ENCODE results near the gene TLE5.

Gene TLE5

GRCh38 chr19:3068071-3068470 is 5.8 kb upstream of the TLE5 start:
- DNase-seq: no peak
- no peak overlapping the region for H3K23ac ChIP-seq (ENCODE audit: low read length)
- H3K56ac ChIP-seq (ENCODE audit: low read length): no peak overlapping the region
- no peak overlapping the region for H3K4me2 ChIP-seq (ENCODE audit: low read length)
- H4K5ac ChIP-seq (ENCODE audit: low read length): no peak overlapping the region
- no CpG with 5 or more reads among the region's 21 CpGs for WGBS (ENCODE audit: extremely low coverage, insufficient coverage, low lambda C conversion rate)
- H4K8ac ChIP-seq (ENCODE audit: low read depth, low read length): no peak overlapping the region
- no peaks in the 10 kb centered on the region for H3K79me2 ChIP-seq (ENCODE audit: control insufficient read depth, insufficient read depth, low read length)
- no peaks in the 10 kb centered on the region for H3K27me3 ChIP-seq (ENCODE audit: insufficient read depth, low read length, poor library complexity)
- H2BK5ac ChIP-seq (ENCODE audit: low read length): no peak overlapping the region
- no peaks in the 10 kb centered on the region for H3K4me1 ChIP-seq (ENCODE audit: control insufficient read depth, low read depth, low read length)
- no peak overlapping the region for H2BK120ac ChIP-seq (ENCODE audit: low read depth, low read length)
- H2BK15ac ChIP-seq (replicated peaks; ENCODE audit: low read depth): no peak overlapping the region
- H3K4me3 ChIP-seq (ENCODE audit: low read length): no peak overlapping the region
- no peak overlapping the region for H2AK5ac ChIP-seq (ENCODE audit: low read length)
- no peak overlapping the region for H3K4ac ChIP-seq (ENCODE audit: low read depth, low read length)
- no peaks in the 10 kb centered on the region for H3K36me3 ChIP-seq (ENCODE audit: control insufficient read depth, insufficient read depth, low read length)
- no peaks in the 10 kb centered on the region for H3K79me1 ChIP-seq (ENCODE audit: low read length)
- H3K27ac ChIP-seq (ENCODE audit: low read depth, low read length): no peak overlapping the region
- no peak overlapping the region for H3K18ac ChIP-seq (ENCODE audit: low read length)
- no peak overlapping the region for H3K9ac ChIP-seq (ENCODE audit: low read length)

- Histone ChIP-seq H4K8ac (ENCODE audit: low read depth, low read length) (no peak overlapping the region), H3K79me2 (ENCODE audit: control insufficient read depth, insufficient read depth, low read length) (no peaks in the 10 kb centered on the region), H2BK5ac (ENCODE audit: low read length) (no peak overlapping the region), H3K18ac (ENCODE audit: low read length) (no peak overlapping the region), H3K4ac (ENCODE audit: low read depth, low read length) (no peak overlapping the region), H3K4me2 (ENCODE audit: low read length) (no peak overlapping the region), H3K36me3 (ENCODE audit: control insufficient read depth, insufficient read depth, low read length) (no peaks in the 10 kb centered on the region), H3K23ac (ENCODE audit: low read length) (no peak overlapping the region), H2BK120ac (ENCODE audit: low read depth, low read length) (no peak overlapping the region), H3K27me3 (ENCODE audit: insufficient read depth, low read length, poor library complexity) (no peaks in the 10 kb centered on the region), H4K5ac (ENCODE audit: low read length) (no peak overlapping the region), H2AK5ac (ENCODE audit: low read length) (no peak overlapping the region), H2BK15ac (replicated peaks; ENCODE audit: low read depth) (no peak overlapping the region), H3K79me1 (ENCODE audit: low read length) (no peaks in the 10 kb centered on the region), H3K27ac (ENCODE audit: low read depth, low read length) (no peak overlapping the region), H3K4me1 (ENCODE audit: control insufficient read depth, low read depth, low read length) (no peaks in the 10 kb centered on the region), H3K56ac (ENCODE audit: low read length) (no peak overlapping the region), H3K4me3 (ENCODE audit: low read length) (no peak overlapping the region), H3K9ac (ENCODE audit: low read length) (no peak overlapping the region)
- no CpG with 5 or more reads among the region's 9 CpGs for WGBS (ENCODE audit: extremely low coverage, insufficient coverage, low lambda C conversion rate)
- DNase-seq: no peak
These were observed 5.3 kb upstream of the TLE5 start for GRCh38 chr19:3067563-3067962.

- H2BK120ac ChIP-seq (ENCODE audit: low read depth, low read length): no peak overlapping the region
- no peak overlapping the region for H2AK5ac ChIP-seq (ENCODE audit: low read length)
- no peaks in the 10 kb centered on the region for H3K79me1 ChIP-seq (ENCODE audit: low read length)
- H3K4me1 ChIP-seq (ENCODE audit: control insufficient read depth, low read depth, low read length): no peaks in the 10 kb centered on the region
- no peak overlapping the region for H2BK5ac ChIP-seq (ENCODE audit: low read length)
- H3K56ac ChIP-seq (ENCODE audit: low read length): no peak overlapping the region
- no peaks in the 10 kb centered on the region for H3K27me3 ChIP-seq (ENCODE audit: insufficient read depth, low read length, poor library complexity)
- no peak overlapping the region for H3K9ac ChIP-seq (ENCODE audit: low read length)
- WGBS (ENCODE audit: extremely low coverage, insufficient coverage, low lambda C conversion rate): no CpG with 5 or more reads among the region's 16 CpGs
- H3K4me2 ChIP-seq (ENCODE audit: low read length): no peak overlapping the region
- no peak overlapping the region for H3K18ac ChIP-seq (ENCODE audit: low read length)
- H3K36me3 ChIP-seq (ENCODE audit: control insufficient read depth, insufficient read depth, low read length): no peaks in the 10 kb centered on the region
- no peak overlapping the region for H3K27ac ChIP-seq (ENCODE audit: low read depth, low read length)
- H4K5ac ChIP-seq (ENCODE audit: low read length): no peak overlapping the region
- no peak overlapping the region for H2BK15ac ChIP-seq (replicated peaks; ENCODE audit: low read depth)
- H3K4ac ChIP-seq (ENCODE audit: low read depth, low read length): no peak overlapping the region
- no peak overlapping the region for H3K4me3 ChIP-seq (ENCODE audit: low read length)
- H3K23ac ChIP-seq (ENCODE audit: low read length): no peak overlapping the region
- no peak overlapping the region for H4K8ac ChIP-seq (ENCODE audit: low read depth, low read length)
- H3K79me2 ChIP-seq (ENCODE audit: control insufficient read depth, insufficient read depth, low read length): no peaks in the 10 kb centered on the region
- DNase-seq: no peak
These were observed 4.3 kb upstream of the TLE5 start for GRCh38 chr19:3066482-3067049.

- no CpG with 5 or more reads among the region's 15 CpGs for WGBS (ENCODE audit: extremely low coverage, insufficient coverage, low lambda C conversion rate)
- H3K56ac ChIP-seq (ENCODE audit: low read length): no peak overlapping the region
These were observed 3.5 kb upstream of the TLE5 start for GRCh38 chr19:3065675-3066357.

GRCh38 chr19:3064011-3064330 is 1.7 kb upstream of the TLE5 start:
- H3K79me2 ChIP-seq (ENCODE audit: control insufficient read depth, insufficient read depth, low read length): no peaks in the 10 kb centered on the region
- no CpG with 5 or more reads among the region's 7 CpGs for WGBS (ENCODE audit: extremely low coverage, insufficient coverage, low lambda C conversion rate)

More at GRCh38 chr19:3065675-3066357, 3.5 kb upstream of the TLE5 start:
- DNase-seq: no peak
- H4K5ac ChIP-seq (ENCODE audit: low read length): no peak overlapping the region
- no peak overlapping the region for H3K4ac ChIP-seq (ENCODE audit: low read depth, low read length)
- H2AK5ac ChIP-seq (ENCODE audit: low read length): no peak overlapping the region
- H3K18ac ChIP-seq (ENCODE audit: low read length): no peak overlapping the region
- no peak overlapping the region for H2BK15ac ChIP-seq (replicated peaks; ENCODE audit: low read depth)
- H3K9ac ChIP-seq (ENCODE audit: low read length): no peak overlapping the region
- H3K4me1 ChIP-seq (ENCODE audit: control insufficient read depth, low read depth, low read length): no peaks in the 10 kb centered on the region
- no peaks in the 10 kb centered on the region for H3K79me2 ChIP-seq (ENCODE audit: control insufficient read depth, insufficient read depth, low read length)
- no peak overlapping the region for H3K27ac ChIP-seq (ENCODE audit: low read depth, low read length)
- no peaks in the 10 kb centered on the region for H3K27me3 ChIP-seq (ENCODE audit: insufficient read depth, low read length, poor library complexity)
- H3K23ac ChIP-seq (ENCODE audit: low read length): no peak overlapping the region
- H4K8ac ChIP-seq (ENCODE audit: low read depth, low read length): no peak overlapping the region
- no peak overlapping the region for H2BK5ac ChIP-seq (ENCODE audit: low read length)
- no peak overlapping the region for H3K4me3 ChIP-seq (ENCODE audit: low read length)
- H3K4me2 ChIP-seq (ENCODE audit: low read length): no peak overlapping the region
- no peak overlapping the region for H2BK120ac ChIP-seq (ENCODE audit: low read depth, low read length)
- H3K79me1 ChIP-seq (ENCODE audit: low read length): no peaks in the 10 kb centered on the region
- no peaks in the 10 kb centered on the region for H3K36me3 ChIP-seq (ENCODE audit: control insufficient read depth, insufficient read depth, low read length)

More at GRCh38 chr19:3064011-3064330, 1.7 kb upstream of the TLE5 start:
- no peak overlapping the region for H3K56ac ChIP-seq (ENCODE audit: low read length)
- H3K4ac ChIP-seq (ENCODE audit: low read depth, low read length): no peak overlapping the region
- no peak overlapping the region for H4K8ac ChIP-seq (ENCODE audit: low read depth, low read length)
- H3K23ac ChIP-seq (ENCODE audit: low read length): no peak overlapping the region
- peaks cover 5% of the 10 kb centered on the region for H3K79me1 ChIP-seq (ENCODE audit: low read length)
- no peak overlapping the region for H2BK5ac ChIP-seq (ENCODE audit: low read length)
- H3K9ac ChIP-seq (ENCODE audit: low read length): no peak overlapping the region
- H3K4me3 ChIP-seq (ENCODE audit: low read length): no peak overlapping the region
- no peak overlapping the region for H3K27ac ChIP-seq (ENCODE audit: low read depth, low read length)
- no peak overlapping the region for H3K4me2 ChIP-seq (ENCODE audit: low read length)
- no peaks in the 10 kb centered on the region for H3K36me3 ChIP-seq (ENCODE audit: control insufficient read depth, insufficient read depth, low read length)
- H2BK120ac ChIP-seq (ENCODE audit: low read depth, low read length): no peak overlapping the region
- no peak for DNase-seq
- no peak overlapping the region for H3K18ac ChIP-seq (ENCODE audit: low read length)
- H3K27me3 ChIP-seq (ENCODE audit: insufficient read depth, low read length, poor library complexity): no peaks in the 10 kb centered on the region
- H2BK15ac ChIP-seq (replicated peaks; ENCODE audit: low read depth): no peak overlapping the region
- H3K4me1 ChIP-seq (ENCODE audit: control insufficient read depth, low read depth, low read length): no peaks in the 10 kb centered on the region
- no peak overlapping the region for H4K5ac ChIP-seq (ENCODE audit: low read length)
- no peak overlapping the region for H2AK5ac ChIP-seq (ENCODE audit: low read length)
